ENCODE measurements around the gene RDH8. TPM values are rescaled to one million over a fixed set of nuclear protein-coding genes. Genes with fewer than 3 reads are reported as not detected.

Gene RDH8
- total RNA-seq, 1 experiment from 2014 or later, result not detected

- H2BK120ac ChIP-seq (ENCODE audit: low read depth, low read length, poor library complexity, severe bottlenecking), result no peak overlapping the region
- no peaks in the 10 kb centered on the region for H3K4me1 ChIP-seq (ENCODE audit: insufficient read depth, low read length)
- H3K14ac ChIP-seq (ENCODE audit: insufficient read depth, low read length), result no peak overlapping the region
- H3K79me1 ChIP-seq (ENCODE audit: insufficient read depth, low read depth, low read length, poor library complexity, severe bottlenecking), result no peaks in the 10 kb centered on the region
- H2BK15ac ChIP-seq (ENCODE audit: low read depth, low read length), result no peak overlapping the region
- H4K91ac ChIP-seq (ENCODE audit: insufficient read length, low read depth, low read length), result no peak overlapping the region
- Mint-ChIP-seq H3K4me1 (peaks cover 0 to 5% of the 10 kb centered on the region in 2 experiments; a peak in 2 of 4 replicates), H3K27ac (no peak overlapping the region), H3K27me3 (ENCODE audit: low read depth) (peaks cover 70% of the 10 kb centered on the region), H3K9me3 (no peaks in the 10 kb centered on the region), H3K4me3 (peak overlapping the region in 1 of 2 experiments; percentile 16; a peak in 1 of 5 replicates), H3K36me3 (ENCODE audit: insufficient read depth in 1 of 3, low read depth in 3 of 3) (no peaks in the 10 kb centered on the region)
- H3K23me2 ChIP-seq (ENCODE audit: insufficient read length, low read depth, low read length, poor library complexity, severe bottlenecking), result no peaks in the 10 kb centered on the region
- H2BK12ac ChIP-seq (ENCODE audit: insufficient read length, low read depth, low read length), result no peak overlapping the region
- H2AFZ ChIP-seq (ENCODE audit: low read length), result no peak overlapping the region
- no peak overlapping the region for H4K5ac ChIP-seq (ENCODE audit: insufficient read length, low read depth, low read length)
- H3K27me3 ChIP-seq (ENCODE audit: insufficient read depth, low read length), result no peaks in the 10 kb centered on the region
- TF ChIP-seq, protein P1, sequence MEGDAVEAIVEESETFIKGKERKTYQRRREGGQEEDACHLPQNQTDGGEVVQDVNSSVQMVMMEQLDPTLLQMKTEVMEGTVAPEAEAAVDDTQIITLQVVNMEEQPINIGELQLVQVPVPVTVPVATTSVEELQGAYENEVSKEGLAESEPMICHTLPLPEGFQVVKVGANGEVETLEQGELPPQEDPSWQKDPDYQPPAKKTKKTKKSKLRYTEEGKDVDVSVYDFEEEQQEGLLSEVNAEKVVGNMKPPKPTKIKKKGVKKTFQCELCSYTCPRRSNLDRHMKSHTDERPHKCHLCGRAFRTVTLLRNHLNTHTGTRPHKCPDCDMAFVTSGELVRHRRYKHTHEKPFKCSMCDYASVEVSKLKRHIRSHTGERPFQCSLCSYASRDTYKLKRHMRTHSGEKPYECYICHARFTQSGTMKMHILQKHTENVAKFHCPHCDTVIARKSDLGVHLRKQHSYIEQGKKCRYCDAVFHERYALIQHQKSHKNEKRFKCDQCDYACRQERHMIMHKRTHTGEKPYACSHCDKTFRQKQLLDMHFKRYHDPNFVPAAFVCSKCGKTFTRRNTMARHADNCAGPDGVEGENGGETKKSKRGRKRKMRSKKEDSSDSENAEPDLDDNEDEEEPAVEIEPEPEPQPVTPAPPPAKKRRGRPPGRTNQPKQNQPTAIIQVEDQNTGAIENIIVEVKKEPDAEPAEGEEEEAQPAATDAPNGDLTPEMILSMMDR (conservative IDR thresholded peaks at IDR 0.05), result no peak
- H3K27ac ChIP-seq (ENCODE audit: insufficient read length, low read depth, low read length), result no peak overlapping the region
- no peak overlapping the region for H3T11ph ChIP-seq (ENCODE audit: low read length)
- no peak overlapping the region for H3K4ac ChIP-seq (ENCODE audit: low read depth, low read length)
- WGBS (ENCODE audit: extremely low coverage, insufficient read length, low lambda C conversion rate), result no CpG with 5 or more reads among the region's 1 CpG
- H2BK20ac ChIP-seq (ENCODE audit: low read depth, low read length, poor library complexity, severe bottlenecking), result no peak overlapping the region
- DNase-seq, result no peak
- H3K79me2 ChIP-seq (ENCODE audit: insufficient read depth, low read length), result no peaks in the 10 kb centered on the region
- no peak overlapping the region for H4K8ac ChIP-seq (replicated peaks; ENCODE audit: insufficient read length, low read depth, low read length)
- no peak overlapping the region for H2AK5ac ChIP-seq (ENCODE audit: insufficient read length, low read length)
- H3K4me2 ChIP-seq (ENCODE audit: insufficient read depth, insufficient read length, low read length), result no peak overlapping the region
- no peak overlapping the region for H2BK5ac ChIP-seq (ENCODE audit: insufficient read length, low read length)
- no peak overlapping the region for H3K18ac ChIP-seq (ENCODE audit: insufficient read length, low read depth, low read length)
- H3K23ac ChIP-seq (ENCODE audit: insufficient read length, low read depth, low read length), result no peak overlapping the region
- H3K56ac ChIP-seq (ENCODE audit: insufficient read length, low read depth, low read length), result no peak overlapping the region
- H3K9ac ChIP-seq (ENCODE audit: extremely low read depth, insufficient read length, low read length), result no peak overlapping the region
- peaks cover 17% of the 10 kb centered on the region for H3K9me3 ChIP-seq (ENCODE audit: control insufficient read depth, low read depth, low read length)
- H4K20me1 ChIP-seq (ENCODE audit: control insufficient read depth, insufficient read depth, insufficient read length), result no peaks in the 10 kb centered on the region
These were observed 32.1 kb downstream of the RDH8 start for GRCh38 chr19:10045371-10045770.
